GM18858 (cell line): ENCODE measurements around the gene ENTPD7.
"Not testable (repeated sequence)": the region's sequence is repeated elsewhere in the genome, so short reads cannot be mapped to it uniquely, and the experiment has no call there.

Source experiments
- ATAC-seq: cut with Tn5 transposase; IDR thresholded peaks from one replicate; pipeline ENCODE4 v1.9.1; 2021; ENCODE audit not compliant: unreplicated experiment

Gene ENTPD7

DNA sequence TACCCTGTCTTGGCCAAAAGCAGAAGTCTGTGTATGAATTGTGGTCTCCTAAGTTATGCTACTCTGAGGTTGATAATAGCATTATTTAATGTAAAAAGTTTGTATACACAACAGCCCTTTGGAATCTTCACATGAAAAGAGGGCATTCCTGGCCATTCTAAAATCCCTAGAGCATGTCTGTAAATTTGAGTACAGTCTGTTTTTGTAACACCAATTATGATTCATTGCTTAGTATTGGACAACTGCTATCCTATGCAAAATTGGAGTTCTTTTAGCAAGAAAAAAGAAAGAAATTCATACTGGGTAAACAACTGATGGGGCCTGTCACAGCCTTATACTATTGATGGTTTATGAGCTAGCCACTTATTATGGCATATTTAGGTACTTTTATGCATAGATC is 82.9 kb downstream of the ENTPD7 start:
- no peak for ATAC-seq

DNA sequence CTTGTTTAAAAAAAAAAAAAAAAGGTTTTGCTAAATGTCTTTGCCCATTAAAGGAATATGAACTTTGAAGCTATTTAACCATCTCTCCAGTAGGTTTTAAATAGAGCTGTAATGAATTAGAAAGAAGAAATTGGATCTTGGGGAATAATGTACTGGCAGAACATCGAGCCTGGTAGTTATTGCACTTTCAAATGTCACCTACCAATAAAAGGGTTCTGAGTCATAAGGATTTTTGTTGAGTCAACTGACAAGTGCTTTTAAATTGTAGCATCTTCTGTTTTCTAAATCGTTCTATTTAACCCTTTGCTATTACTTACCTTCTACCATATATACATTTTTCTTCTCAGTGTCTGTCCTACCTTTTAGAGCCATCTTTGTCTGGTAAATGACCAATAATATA is 83.4 kb downstream of the ENTPD7 start:
- no peak for ATAC-seq

DNA sequence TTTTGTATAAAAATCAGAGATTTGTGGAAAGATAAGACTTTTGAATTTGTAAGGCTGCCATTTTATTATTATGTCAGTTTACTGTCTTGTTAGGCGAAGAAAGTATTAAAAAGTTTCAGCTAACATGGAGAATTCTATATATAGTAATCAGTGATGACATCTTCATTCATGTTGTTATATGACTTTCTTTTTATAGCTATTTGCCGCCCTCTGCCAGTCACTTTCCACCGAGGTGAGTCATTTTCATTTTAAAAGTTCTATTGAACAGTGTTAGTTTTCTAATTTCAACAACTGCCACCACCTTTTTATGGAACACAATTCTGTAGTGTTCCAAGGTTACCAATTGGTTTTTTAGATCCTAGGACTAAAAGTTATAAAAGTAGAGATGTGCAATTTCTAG is 84.5 kb downstream of the ENTPD7 start:
- no peak for ATAC-seq

DNA sequence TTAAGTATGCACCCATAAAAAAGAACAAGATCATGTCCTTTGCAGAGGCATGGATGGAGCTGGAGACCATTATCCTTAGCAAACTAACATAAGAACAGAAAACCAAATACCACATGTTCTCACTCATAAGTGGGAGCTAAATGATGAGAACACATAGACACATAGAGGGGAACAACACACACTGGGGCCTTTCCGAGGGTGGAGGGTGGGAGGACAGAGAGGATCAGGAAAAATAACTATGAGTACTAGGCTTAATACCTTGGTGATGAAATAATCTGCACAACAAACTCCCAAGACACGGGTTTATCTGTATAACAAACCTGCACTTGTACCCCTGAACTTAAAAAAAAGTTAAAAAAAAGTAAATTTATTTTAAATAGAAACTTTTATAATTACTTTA is 86.9 kb downstream of the ENTPD7 start:
- ATAC-seq, result not testable (repeated sequence)

- ATAC-seq, result no peak
Measured at GRCh38 chr10:99748823-99749451, 89.6 kb downstream of the ENTPD7 start.

DNA sequence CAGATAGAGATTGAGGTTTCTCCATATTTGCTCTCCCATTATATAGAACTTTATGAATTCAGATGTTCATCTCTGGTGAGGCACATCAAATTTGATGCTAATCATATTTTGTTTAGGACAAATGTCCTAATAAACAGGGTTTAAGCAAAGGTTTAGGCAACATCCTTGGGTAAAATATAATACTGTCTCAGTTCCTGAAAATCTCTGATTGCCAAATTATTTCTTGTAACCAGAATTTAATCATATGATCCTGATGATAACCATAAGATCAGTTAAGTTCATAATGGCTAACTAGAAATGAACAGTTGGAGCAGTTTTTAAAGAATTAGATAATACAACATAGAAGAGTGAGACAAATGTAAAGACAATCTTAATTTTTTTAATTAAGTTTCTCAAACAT is 91.3 kb downstream of the ENTPD7 start:
- ATAC-seq, result no peak

- ATAC-seq, result no peak
Measured at GRCh38 chr10:99754670-99755069, 95.4 kb downstream of the ENTPD7 start.
